HepG2 (cell line): Measurements from ENCODE around the gene ZNF217. TPM values are rescaled to one million over a fixed set of nuclear protein-coding genes. Genes with fewer than 3 reads are reported as not detected.
"Not testable (repeated sequence)": the region's sequence is repeated elsewhere in the genome, so short reads cannot be mapped to it uniquely, and the experiment has no call there.

Experiments used
- ATAC-seq: fragments of 200-7000 bp; cut with Tn5 transposase; 3 replicates; pipeline ENCODE4 v1.9.1; 2020; ENCODE audit warnings: mild to moderate bottlenecking, moderate library complexity
- BruUV-seq: library from RNA; stranded (reverse); fragments of 400-500 nt; replicated peaks from 2 replicates; lab custom pipeline; 2021; lab: Mats Ljungman, UMichigan
- CTCF ChIA-PET: fragments of 300-600 bp; formaldehyde crosslinking; extraction: SDS; loops from one replicate; lab custom pipeline; 2021; ENCODE audit warnings: low total read pairs, inconsistent platforms, low intra/inter-chr PET ratio; lab: Yijun Ruan, JAX
- POLR2A ChIA-PET: fragments of 350-600 bp; sonication (Branson Sonifier 250); formaldehyde crosslinking; loops from one replicate; lab custom pipeline; 2020; ENCODE audit warnings: antibody characterized with exemption, inconsistent platforms; lab: Yijun Ruan, JAX
- DNase-seq: peaks from one replicate; pipeline ENCODE4 v3.0.0-alpha.2; 2015; ENCODE audit warnings: low spot score
- FAIRE-seq: peaks from 3 replicates; lab custom pipeline; 2011; peaks lifted over from hg19 to GRCh38; lab: Jason Lieb, UNC
- H2AFZ ChIP-seq: one replicate; pipeline ENCODE4 v1.6.1; 2011; ENCODE audit warnings: low read length, inconsistent platforms
- H3K27ac ChIP-seq: fragments of 300-600 bp; 3 replicates; pipeline ENCODE4 v1.8.0; 2011; ENCODE audit warnings: mixed run types, mild to moderate bottlenecking, mixed read lengths, low read length, inconsistent platforms; ENCODE audit not compliant: insufficient read depth; ENCODE audit errors: extremely low read length
- H3K27me3 ChIP-seq, 2 experiments: fragments of 200-600 bp in 1 of 2; 2 replicates in 1 of 2; 3 replicates in 1 of 2; pipeline versions ENCODE4 v1.6.0 to v1.8.0; 2011; ENCODE audit warnings: low read length in 2 of 2, mild to moderate bottlenecking in 2 of 2, moderate library complexity in 2 of 2, inconsistent platforms in 1 of 2; ENCODE audit not compliant: insufficient read depth in 2 of 2, control insufficient read depth in 1 of 2
- H3K36me3 ChIP-seq, 2 experiments: fragments of 200-600 bp in 1 of 2; replicated peaks in 1 of 2; 2 replicates in 1 of 2; 3 replicates in 1 of 2; pipeline versions ENCODE4 v1.5.1 to v1.8.0; 2011; ENCODE audit warnings: low read length in 2 of 2, inconsistent platforms in 1 of 2; ENCODE audit not compliant: insufficient read depth in 2 of 2, control insufficient read depth in 1 of 2
- H3K4me1 ChIP-seq: 2 replicates; pipeline ENCODE4 v1.5.1; 2012; ENCODE audit warnings: low read length, inconsistent platforms; ENCODE audit not compliant: insufficient read depth
- H3K4me2 ChIP-seq: 2 replicates; pipeline ENCODE4 v1.6.0; 2011; ENCODE audit warnings: low read depth, low read length, inconsistent platforms
- H3K4me3 ChIP-seq, 3 experiments: fragments of 200-600 bp in 1 of 3; sonication (generic), shearing (Covaris generic) in 1 of 3; replicated peaks in 1 of 3; 2 replicates each; pipeline ENCODE4 v1.5.1; 2011 to 2016; ENCODE audit warnings: low read length in 3 of 3, inconsistent platforms in 2 of 3, low read depth in 2 of 3, mild to moderate bottlenecking in 2 of 3, control low read depth in 1 of 3, mixed read lengths in 1 of 3; ENCODE audit not compliant: insufficient read depth in 1 of 3
- H3K79me2 ChIP-seq: one replicate; pipeline ENCODE4 v1.6.1; 2011; ENCODE audit warnings: low read length, inconsistent platforms; ENCODE audit not compliant: insufficient read depth
- H3K9ac ChIP-seq: 2 replicates; pipeline ENCODE4 v1.6.0; 2011; ENCODE audit warnings: mild to moderate bottlenecking, low read depth, low read length, inconsistent platforms; ENCODE audit not compliant: insufficient read depth
- H3K9me3 ChIP-seq: 2 replicates; pipeline ENCODE4 v1.5.1; 2012; ENCODE audit warnings: mild to moderate bottlenecking, low read length
- H4K20me1 ChIP-seq: 2 replicates; pipeline ENCODE4 v1.6.0; 2011; ENCODE audit warnings: inconsistent platforms, mild to moderate bottlenecking, low read length, moderate library complexity; ENCODE audit not compliant: insufficient read depth
- ADNP ChIP-seq: sonication (generic); formaldehyde crosslinking; IDR thresholded peaks from 2 replicates; pipeline ENCODE4 v1.4.0; 2020; ENCODE audit warnings: missing genetic modification reagents
- MAFF ChIP-seq: IDR thresholded peaks from 2 replicates; pipeline ENCODE4 v1.6.1; 2011; ENCODE audit warnings: low read depth, low read length, improper control_type of control experiment
- MAFK ChIP-seq, 2 experiments: IDR thresholded peaks in 1 of 2; conservative IDR thresholded peaks in 1 of 2; 2 replicates each; pipeline ENCODE4 v1.6.1; 2011; ENCODE audit warnings: improper control_type of control experiment in 2 of 2, low read length in 2 of 2
- MTERF4 ChIP-seq: sonication (generic); formaldehyde crosslinking; IDR thresholded peaks from 2 replicates; pipeline ENCODE4 v1.8.0; 2023; ENCODE audit warnings: mild to moderate bottlenecking, missing genetic modification reagents
- ZNF598 ChIP-seq: sonication (generic); formaldehyde crosslinking; IDR thresholded peaks from 2 replicates; pipeline ENCODE4 v1.5.1; 2020; ENCODE audit warnings: mild to moderate bottlenecking, missing genetic modification reagents, borderline replicate concordance
- WGBS: methylation state at CpG from one replicate; pipeline ENCODE4 v1.1.6; 2017; ENCODE audit warnings: low lambda C conversion rate; 5-methylcytosine and 5-hydroxymethylcytosine counted together
- in situ Hi-C: cut with HindIII; loops from 2 replicates; pipeline ENCODE4 v1.10.0; 2017; ENCODE audit warnings: low pct_unique_long_range_greater_than_20kb; ENCODE audit not compliant: extremely low pct_ligation_motif_present
- intact Hi-C: fragments of 100-400 bp; cut with micrococcal nuclease; formaldehyde crosslinking; loops from one replicate; pipeline ENCODE4 v1.10.0; 2022; ENCODE audit not compliant: unreplicated experiment
- polyA plus RNA-seq, 8 experiments: library from polyadenylated mRNA; depleted of rRNA in 3 of 8; stranded (reverse) in 7 of 8; unstranded in 1 of 8; fragments of >200 nt; fragmentation: Illumina TruSeq in 4 of 8; extraction: Trizol in 4 of 8; gene quantifications; 2 replicates each; pipeline versions ENCODE4 v1.2.1 to v1.2.3, GENCODE V29; 2011 to 2016; ENCODE audit warnings: low read depth in 4 of 8, missing spikeins in 1 of 8, mixed read lengths in 1 of 8; ENCODE audit not compliant: insufficient read depth in 1 of 8
- total RNA-seq, 5 experiments: library from RNA; depleted of rRNA; stranded (reverse); fragments of >200 nt; fragmentation: Illumina TruSeq; extraction: Trizol; gene quantifications; 2 replicates each; pipeline ENCODE4 v1.2.3, GENCODE V29; 2016; ENCODE audit warnings: low read depth in 1 of 5

ZNF217 gene
- total and polyA plus RNA-seq, 2 of the 13 experiments (the other 11 are each of a cell fraction or from before 2014, with no cell fraction given), result 22.3 to 29.8 TPM

GRCh38 chr20:53617791-53618489, 24.3 kb upstream of the ZNF217 start:
- DNase-seq, result no peak
- Histone ChIP-seq H3K27ac (no peak overlapping the region), H3K4me3 (no peak overlapping the region), H3K9ac (no peak overlapping the region), H3K27me3 (no peaks in the 10 kb centered on the region), H4K20me1 (no peaks in the 10 kb centered on the region), H3K36me3 (no peaks in the 10 kb centered on the region), H3K4me2 (no peak overlapping the region), H2AFZ (no peak overlapping the region), H3K9me3 (no peaks in the 10 kb centered on the region), H3K79me2 (no peaks in the 10 kb centered on the region), H3K4me1 (peaks cover 29% of the 10 kb centered on the region)
- no TSS peak for BruUV-seq
- intact Hi-C loops, result no loop called here
- ChIA-PET POLR2A (no interaction called here), CTCF (no interaction called here)
- ATAC-seq, result no peak
- FAIRE-seq, result no peak
- in situ Hi-C loops, result no loop called here
- TF ChIP-seq MTERF4 (CRISPR knock-in tag), result no peak
- TF ChIP-seq MAFK (conservative IDR thresholded peaks at IDR 0.05 in 1 of 2, IDR thresholded peaks at IDR 0.05 in 1 of 2; ENCODE audit: low read length in 2 of 2), result peak; percentile 83 to 92
- no peak for TF ChIP-seq ZNF598 (CRISPR knock-in tag)
- TF ChIP-seq MAFF, result peak; percentile 80
- whole genome bisulfite sequencing, result 80% methylated on average over 10 of the region's 10 CpGs

GRCh38 chr20:53616489-53616888, 22.9 kb upstream of the ZNF217 start:
- WGBS, result 81% methylated on average over 6 of the region's 6 CpGs
- H3K9me3 ChIP-seq, H3K4me3 ChIP-seq, CTCF ChIA-PET, in situ Hi-C loops, H3K36me3 ChIP-seq, H3K27ac ChIP-seq, H3K9ac ChIP-seq, H3K4me2 ChIP-seq, ATAC-seq, FAIRE-seq, H2AFZ ChIP-seq, H3K27me3 ChIP-seq, BruUV-seq, intact Hi-C loops, H3K79me2 ChIP-seq, H4K20me1 ChIP-seq, DNase-seq: not testable (repeated sequence)
- POLR2A ChIA-PET, result interaction anchor here (1.0 to 1.3 kb wide), 2 partner anchors 20 to 22 kb away, joined by 4 to 9 read pairs; no protein-coding TSS in a partner anchor
- H3K4me1 ChIP-seq, result peaks cover 17% of the 10 kb centered on the region
- 0 out of 2 replicates have a peak, but pooled peaks have one; percentile 6 for TF ChIP-seq ADNP (CRISPR knock-in tag)
